Stimulated activated naive B cell treated with anti-CD40 and anti-IgM and Interleukin-4, amounts not matched to agents 10 μg/mL and 1 μg/mL and 100 μg/mL, for 72 hours (primary cell): ENCODE measurements around the gene COL15A1.

ENCODE experiments used
- ATAC-seq, 2 donors: fragments of 150-1000 bp; cut with Tn5 transposase; replicated peaks; 2 replicates each; pipeline ENCODE4 v1.10.0; 2021; ENCODE audit warnings: moderate library complexity in 1 of 2
- DNase-seq: peaks from one replicate; pipeline ENCODE4 v3.0.0; 2021
- H3K27ac Mint-ChIP-seq: one replicate; pipeline ENCODE4 v1.8.0; 2022; ENCODE audit warnings: mild to moderate bottlenecking, mixed read lengths
- H3K27me3 Mint-ChIP-seq, 2 donors: one replicate each; pipeline ENCODE4 v1.8.0; 2022; ENCODE audit warnings: mixed read lengths in 2 of 2
- H3K36me3 Mint-ChIP-seq, 2 donors: one replicate each; pipeline ENCODE4 v1.8.0; 2022; ENCODE audit warnings: mixed read lengths in 2 of 2, mild to moderate bottlenecking in 1 of 2
- H3K4me1 Mint-ChIP-seq, 2 donors: one replicate each; pipeline ENCODE4 v1.8.0; 2022; ENCODE audit warnings: mixed read lengths in 2 of 2, mild to moderate bottlenecking in 1 of 2
- H3K4me3 Mint-ChIP-seq, 2 donors: one replicate each; pipeline ENCODE4 v1.8.0; 2022; ENCODE audit warnings: mild to moderate bottlenecking in 2 of 2, mixed read lengths in 2 of 2, moderate library complexity in 1 of 2
- H3K9me3 Mint-ChIP-seq, 2 donors: one replicate each; pipeline ENCODE4 v1.8.0; 2022; ENCODE audit warnings: mixed read lengths in 2 of 2, mild to moderate bottlenecking in 1 of 2

Gene COL15A1

DNA sequence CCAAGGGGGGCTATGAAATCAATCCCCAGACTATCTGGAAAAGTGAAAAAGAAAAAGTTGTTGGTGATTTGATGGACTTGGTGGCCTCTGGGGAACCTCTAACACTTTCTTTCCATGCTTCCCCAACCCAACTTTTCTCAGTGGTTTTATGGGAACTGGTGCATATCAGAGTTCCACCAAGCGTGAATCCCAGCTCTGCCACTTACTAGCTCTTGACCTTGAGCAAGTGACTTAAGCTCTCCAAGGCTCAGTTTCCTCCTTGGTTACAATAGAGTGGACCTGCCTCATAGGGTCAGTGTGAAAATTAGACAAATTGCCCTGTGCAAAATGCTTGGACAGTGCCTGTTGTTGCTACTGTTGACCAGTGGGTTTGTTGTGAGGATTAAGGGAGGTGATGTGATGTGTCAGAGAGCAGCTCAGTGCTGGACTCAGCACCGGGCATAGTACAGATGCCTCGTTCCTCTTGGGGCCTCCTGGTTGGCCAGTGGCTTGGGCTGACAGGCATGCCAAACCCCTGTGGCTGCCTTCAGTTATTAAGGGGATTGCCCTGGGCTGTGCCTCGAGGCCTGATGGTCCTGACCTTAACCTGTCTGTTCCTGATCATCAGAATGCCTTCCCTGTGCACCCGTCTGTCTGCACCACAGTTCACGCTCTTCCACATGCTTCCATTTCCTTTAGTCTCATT is 49.3 kb downstream of the COL15A1 start:
- ATAC-seq (peak; percentile 73 to 76), DNase-seq (peak; percentile 65)
- H3K4me3 Mint-ChIP-seq: peak overlapping the region; percentile 33 to 70
- peaks cover 33 to 34% of the 10 kb centered on the region in 2 donors for H3K4me1 Mint-ChIP-seq
- peaks cover 0 to 4% of the 10 kb centered on the region in 2 donors for H3K36me3 Mint-ChIP-seq
- H3K9me3 Mint-ChIP-seq: peaks cover 1 to 3% of the 10 kb centered on the region in 2 donors
- H3K27me3 Mint-ChIP-seq: peaks cover 32 to 42% of the 10 kb centered on the region in 2 donors
- peak overlapping the region; percentile 97 for H3K27ac Mint-ChIP-seq

DNA sequence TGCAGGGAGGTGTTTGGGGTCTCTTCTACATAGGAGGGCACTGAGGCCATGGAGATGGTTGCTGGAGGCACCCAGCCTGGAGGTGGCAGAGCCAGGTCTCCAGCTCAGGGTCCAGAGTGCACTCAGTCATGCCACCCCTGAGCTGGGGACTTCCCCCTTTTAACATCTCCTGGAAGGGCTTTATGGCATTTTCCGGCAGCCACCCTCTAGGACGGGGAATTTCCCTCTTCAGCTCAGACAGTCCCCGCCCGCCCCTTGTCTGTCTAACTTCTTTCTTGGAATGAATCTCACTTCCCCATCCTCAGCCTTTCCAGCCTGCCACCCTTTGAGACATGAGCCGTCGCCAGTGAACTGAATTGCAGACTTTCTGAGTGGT is 49.9 kb downstream of the COL15A1 start:
- peaks cover 0 to 4% of the 10 kb centered on the region in 2 donors for H3K36me3 Mint-ChIP-seq
- peak overlapping the region; percentile 97 for H3K27ac Mint-ChIP-seq
- ATAC-seq (peak; percentile 92), DNase-seq (peak; percentile 86)
- H3K9me3 Mint-ChIP-seq: peaks cover 1 to 3% of the 10 kb centered on the region in 2 donors
- H3K4me3 Mint-ChIP-seq: peak overlapping the region; percentile 33 to 70
- H3K27me3 Mint-ChIP-seq: peaks cover 33 to 42% of the 10 kb centered on the region in 2 donors
- H3K4me1 Mint-ChIP-seq: peaks cover 34 to 35% of the 10 kb centered on the region in 2 donors

- Mint-ChIP-seq H3K4me3 (peak overlapping the region in 1 of 2 donors; percentile 29), H3K27me3 (peaks cover 37 to 50% of the 10 kb centered on the region in 2 donors), H3K27ac (no peak overlapping the region), H3K36me3 (peaks cover 0 to 4% of the 10 kb centered on the region in 2 donors), H3K9me3 (peaks cover 1 to 3% of the 10 kb centered on the region in 2 donors), H3K4me1 (peaks cover 33 to 42% of the 10 kb centered on the region in 2 donors)
- no peak for ATAC-seq
- DNase-seq: no peak
These were observed 50.7 kb downstream of the COL15A1 start for GRCh38 chr9:98994172-98995058.

- peak overlapping the region; percentile 57 for H3K27ac Mint-ChIP-seq
These were observed 51.5 kb downstream of the COL15A1 start for GRCh38 chr9:98995059-98995671.

DNA sequence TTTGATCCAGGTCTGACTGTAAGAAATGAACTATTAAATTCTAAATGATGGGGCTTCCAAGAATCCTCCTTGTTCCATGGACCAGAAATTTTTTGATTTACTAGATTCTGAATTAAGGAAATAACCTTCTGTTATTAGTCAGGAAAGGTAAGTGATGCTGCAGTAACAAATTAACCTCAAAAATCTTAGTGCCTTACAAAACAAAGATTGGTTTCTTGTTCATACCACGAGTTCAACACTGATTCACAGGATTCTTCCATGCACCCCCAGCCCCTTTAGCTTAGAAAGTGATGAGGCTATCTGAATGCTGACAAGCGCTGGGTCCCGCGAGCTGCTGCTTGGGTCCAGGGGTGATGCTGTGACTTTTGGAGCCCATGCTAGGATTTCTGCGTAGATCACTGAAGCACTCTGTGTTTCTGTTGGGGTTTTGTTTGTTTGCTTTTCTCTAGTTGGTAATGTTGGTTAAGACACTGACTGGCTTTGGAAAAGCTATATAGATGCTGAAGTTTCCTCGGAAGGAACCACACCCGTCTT is 52.3 kb downstream of the COL15A1 start:
- peaks cover 24 to 36% of the 10 kb centered on the region in 2 donors for H3K27me3 Mint-ChIP-seq
- ATAC-seq: no peak
- no peak for DNase-seq

More at GRCh38 chr9:98995059-98995671, 51.5 kb downstream of the COL15A1 start:
- Mint-ChIP-seq H3K36me3 (peaks cover 0 to 4% of the 10 kb centered on the region in 2 donors), H3K4me1 (peaks cover 30 to 42% of the 10 kb centered on the region in 2 donors), H3K27me3 (peaks cover 30 to 42% of the 10 kb centered on the region in 2 donors), H3K4me3 (no peak overlapping the region), H3K9me3 (peaks cover 1 to 3% of the 10 kb centered on the region in 2 donors)
- DNase-seq: no peak
- no peak for ATAC-seq

GRCh38 chr9:98997604-98998003 is 53.9 kb downstream of the COL15A1 start:
- Mint-ChIP-seq H3K9me3 (no peaks in the 10 kb centered on the region), H3K27ac (no peak overlapping the region), H3K4me3 (no peak overlapping the region), H3K36me3 (no peaks in the 10 kb centered on the region), H3K4me1 (peaks cover 28 to 52% of the 10 kb centered on the region in 2 donors), H3K27me3 (peaks cover 24 to 36% of the 10 kb centered on the region in 2 donors)
- no peak for DNase-seq
- ATAC-seq: no peak

More for the DNA sequence above, 52.3 kb downstream of the COL15A1 start:
- Mint-ChIP-seq H3K4me1 (peaks cover 32 to 48% of the 10 kb centered on the region in 2 donors), H3K4me3 (no peak overlapping the region), H3K36me3 (no peaks in the 10 kb centered on the region), H3K9me3 (no peaks in the 10 kb centered on the region), H3K27ac (no peak overlapping the region)

DNA sequence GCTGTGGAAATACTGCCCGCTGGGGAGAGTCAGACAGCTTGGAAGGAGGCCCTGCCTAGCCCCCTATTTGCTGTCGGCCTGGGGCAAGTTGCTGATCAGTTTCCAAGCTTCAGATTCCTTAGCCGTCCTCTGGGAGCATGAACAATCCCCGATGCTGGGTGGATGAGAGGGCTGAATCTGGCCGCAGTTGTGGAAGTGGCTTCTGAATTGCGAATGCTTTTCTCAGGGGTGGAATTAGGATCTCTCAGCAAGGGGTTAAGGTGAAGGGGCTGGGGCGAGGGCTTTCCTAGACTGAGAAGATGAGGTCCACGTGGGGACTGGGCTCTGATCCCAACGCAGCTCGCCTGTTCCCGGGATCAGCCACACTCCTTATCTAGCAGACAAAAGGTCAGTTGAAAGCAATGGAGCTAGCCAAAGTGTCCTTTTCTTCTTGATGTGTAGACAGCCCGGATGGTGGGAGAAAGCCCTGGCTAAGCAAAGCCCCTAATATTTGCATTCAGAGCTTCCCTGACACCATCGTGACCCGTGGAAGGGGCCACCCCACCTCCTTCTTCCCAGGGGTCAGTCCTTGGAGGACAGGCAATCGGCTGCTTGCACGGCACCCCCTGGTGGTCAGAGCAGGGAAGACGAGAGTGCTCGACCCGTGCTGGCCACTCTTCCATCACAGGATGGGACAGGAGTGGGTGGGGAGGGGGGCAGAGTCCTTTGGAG is 54.9 kb downstream of the COL15A1 start:
- no peaks in the 10 kb centered on the region for H3K36me3 Mint-ChIP-seq
- H3K9me3 Mint-ChIP-seq: no peaks in the 10 kb centered on the region
- H3K4me1 Mint-ChIP-seq: peaks cover 19 to 42% of the 10 kb centered on the region in 2 donors
- peaks cover 26 to 41% of the 10 kb centered on the region in 2 donors for H3K27me3 Mint-ChIP-seq
- peak; percentile 68 to 73 for ATAC-seq
- no peak overlapping the region for H3K27ac Mint-ChIP-seq
- H3K4me3 Mint-ChIP-seq: no peak overlapping the region
- DNase-seq: peak; percentile 50

- Mint-ChIP-seq H3K27ac (no peak overlapping the region), H3K4me1 (peaks cover 16 to 36% of the 10 kb centered on the region in 2 donors), H3K36me3 (no peaks in the 10 kb centered on the region), H3K4me3 (no peak overlapping the region), H3K9me3 (no peaks in the 10 kb centered on the region), H3K27me3 (peaks cover 32 to 47% of the 10 kb centered on the region in 2 donors)
- DNase-seq (no peak), ATAC-seq (no peak)
These were observed 55.4 kb downstream of the COL15A1 start for GRCh38 chr9:98999152-98999525.

GRCh38 chr9:99000476-99001395 is 57.0 kb downstream of the COL15A1 start:
- Mint-ChIP-seq H3K4me3 (no peak overlapping the region), H3K36me3 (no peaks in the 10 kb centered on the region), H3K27me3 (peaks cover 33 to 45% of the 10 kb centered on the region in 2 donors), H3K27ac (no peak overlapping the region), H3K4me1 (peaks cover 4 to 28% of the 10 kb centered on the region in 2 donors), H3K9me3 (no peaks in the 10 kb centered on the region)
- DNase-seq (peak; percentile 24), ATAC-seq (peak; percentile 80 to 90)

GRCh38 chr9:99001892-99002291 is 58.2 kb downstream of the COL15A1 start:
- Mint-ChIP-seq H3K27ac (no peak overlapping the region), H3K27me3 (peaks cover 25 to 36% of the 10 kb centered on the region in 2 donors), H3K36me3 (no peaks in the 10 kb centered on the region), H3K4me1 (peaks cover 4 to 25% of the 10 kb centered on the region in 2 donors), H3K9me3 (no peaks in the 10 kb centered on the region), H3K4me3 (no peak overlapping the region)
- DNase-seq (no peak), ATAC-seq (no peak)

- Mint-ChIP-seq H3K4me1 (peaks cover 4 to 23% of the 10 kb centered on the region in 2 donors), H3K9me3 (no peaks in the 10 kb centered on the region), H3K4me3 (no peak overlapping the region), H3K36me3 (no peaks in the 10 kb centered on the region), H3K27ac (no peak overlapping the region), H3K27me3 (peaks cover 24 to 34% of the 10 kb centered on the region in 2 donors)
- DNase-seq: no peak
- ATAC-seq: no peak
These were observed 59.0 kb downstream of the COL15A1 start for GRCh38 chr9:99002706-99003105.

DNA sequence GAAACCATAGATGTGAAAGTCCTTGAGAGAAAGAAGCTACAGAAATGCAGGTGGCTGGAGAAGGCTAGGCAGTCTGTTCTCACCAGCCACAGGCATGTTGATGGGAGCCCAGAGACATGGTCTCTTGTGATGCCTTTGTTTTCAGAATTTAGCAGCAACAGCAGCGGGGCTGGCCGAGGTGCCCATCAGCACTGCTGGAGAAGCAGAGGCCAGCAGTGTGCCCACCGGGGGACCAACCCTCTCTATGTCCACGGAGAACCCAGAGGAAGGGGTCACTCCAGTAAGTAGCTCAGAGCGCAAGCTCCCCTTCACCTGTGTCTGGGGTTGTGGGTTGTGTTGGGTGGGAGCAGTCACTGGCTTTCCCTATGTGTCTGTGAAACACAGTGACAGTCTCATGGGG is 59.6 kb downstream of the COL15A1 start:
- peaks cover 4 to 23% of the 10 kb centered on the region in 2 donors for H3K4me1 Mint-ChIP-seq
- no peak overlapping the region for H3K27ac Mint-ChIP-seq
- H3K36me3 Mint-ChIP-seq: no peaks in the 10 kb centered on the region
- no peak for DNase-seq
- no peaks in the 10 kb centered on the region for H3K9me3 Mint-ChIP-seq
- peaks cover 20 to 30% of the 10 kb centered on the region in 2 donors for H3K27me3 Mint-ChIP-seq
- ATAC-seq: no peak
- H3K4me3 Mint-ChIP-seq: no peak overlapping the region

- H3K4me3 Mint-ChIP-seq: no peak overlapping the region
- no peaks in the 10 kb centered on the region for H3K9me3 Mint-ChIP-seq
- no peak for ATAC-seq
- H3K4me1 Mint-ChIP-seq: peaks cover 4 to 15% of the 10 kb centered on the region in 2 donors
- peaks cover 12 to 22% of the 10 kb centered on the region in 2 donors for H3K27me3 Mint-ChIP-seq
- peak overlapping the region; percentile 44 for H3K27ac Mint-ChIP-seq
- no peaks in the 10 kb centered on the region for H3K36me3 Mint-ChIP-seq
- no peak for DNase-seq
These were observed 60.4 kb downstream of the COL15A1 start for GRCh38 chr9:99004115-99004514.
